G401 (cell line): ENCODE measurements around the gene BMPR2. TPM values are rescaled to one million over a fixed set of nuclear protein-coding genes. Genes with fewer than 3 reads are reported as not detected.

Source experiments
- total RNA-seq: library from RNA; depleted of rRNA; stranded (reverse); fragments of >200 nt; shearing (Covaris generic); gene quantifications from 2 replicates; pipeline ENCODE4 v1.2.3, GENCODE V29; 2014; rRNA removed

BMPR2 gene
- total RNA-seq, 1 experiment from 2014 or later, result 11.3 TPM

Other genes with a start within 250 kb of the BMPR2 start
- 263 and 352 TPM in 2 replicates for gene SUMO1, start 137.7 kb upstream of the BMPR2 start, total RNA-seq
- gene NOP58, start 110.6 kb upstream of the BMPR2 start, total RNA-seq, result 91.1 and 106 TPM in 2 replicates